Activated T-cell treated with anti-CD3 and anti-CD28 coated beads, Interleukin-2, amount 50 U/mL, for 4 hours (primary cell): ENCODE results near the gene ZNF211. TPM values are rescaled to one million over a fixed set of nuclear protein-coding genes. Genes with fewer than 3 reads are reported as not detected.

Source experiments
- ATAC-seq, 2 donors: fragments of 200-7000 bp; cut with Tn5 transposase; one replicate each; pipeline ENCODE4 v1.10.0; 2021
- DNase-seq: peaks from one replicate; pipeline ENCODE4 v3.0.0-alpha.2; 2020
- H3K27me3 Mint-ChIP-seq: one replicate; pipeline ENCODE4 v1.8.0; 2021; ENCODE audit warnings: low read depth, mixed read lengths
- H3K36me3 Mint-ChIP-seq: one replicate; pipeline ENCODE4 v1.8.0; 2022; ENCODE audit warnings: mixed read lengths; ENCODE audit not compliant: insufficient read depth
- H3K4me1 Mint-ChIP-seq: one replicate; pipeline ENCODE4 v1.8.0; 2021; ENCODE audit warnings: low read depth, mixed read lengths
- H3K4me3 Mint-ChIP-seq: one replicate; pipeline ENCODE4 v1.8.0; 2021; ENCODE audit warnings: mild to moderate bottlenecking, moderate library complexity, mixed read lengths
- H3K9me3 Mint-ChIP-seq: one replicate; pipeline ENCODE4 v1.8.0; 2021; ENCODE audit warnings: mixed read lengths
- total RNA-seq, 3 donors: library from RNA; stranded (reverse); gene quantifications; one replicate each; pipeline ENCODE4 v1.2.1, GENCODE V29; 2021

ZNF211 gene
- 1 to 10 TPM; 4.1 to 4.5 (median 4.4) TPM for total RNA-seq

- H3K36me3 Mint-ChIP-seq, result peaks cover 38% of the 10 kb centered on the region
- H3K27me3 Mint-ChIP-seq, result no peaks in the 10 kb centered on the region
- peak; percentile 80 for DNase-seq
- H3K4me1 Mint-ChIP-seq, result peaks cover 23% of the 10 kb centered on the region
- H3K4me3 Mint-ChIP-seq, result peak within 1 kb of the TSS; percentile 87
- ATAC-seq, result peak; percentile 100
- H3K9me3 Mint-ChIP-seq, result peaks cover 38% of the 10 kb centered on the region
These were observed at the start of gene ZNF211 for GRCh38 chr19:57632987-57633831. Gene ZNF211, plus strand, starts transcription at chr19:57633168. Its CDS starts 179 bp downstream, at chr19:57633347.

GRCh38 chr19:57583521-57584416, 49.2 kb upstream of the ZNF211 start, which contains the start of gene ZIK1:
Gene ZIK1, plus strand, starts transcription at chr19:57584145. Its CDS starts 212 bp downstream, at chr19:57584357.
- peaks cover 20% of the 10 kb centered on the region for H3K4me1 Mint-ChIP-seq
- no peaks in the 10 kb centered on the region for H3K27me3 Mint-ChIP-seq
- peaks cover 41% of the 10 kb centered on the region for H3K36me3 Mint-ChIP-seq
- peaks cover 51% of the 10 kb centered on the region for H3K9me3 Mint-ChIP-seq
- DNase-seq (peak; percentile 82), ATAC-seq (peak; percentile 92)
- peak within 1 kb of the TSS; percentile 95 for H3K4me3 Mint-ChIP-seq

GRCh38 chr19:57587529-57587928, 45.4 kb upstream of the ZNF211 start:
- Mint-ChIP-seq H3K4me3 (no peak overlapping the region), H3K4me1 (peaks cover 17% of the 10 kb centered on the region), H3K27me3 (no peaks in the 10 kb centered on the region), H3K36me3 (peaks cover 72% of the 10 kb centered on the region), H3K9me3 (peaks cover 68% of the 10 kb centered on the region)
- DNase-seq (no peak), ATAC-seq (no peak)

- peaks cover 19% of the 10 kb centered on the region for H3K4me1 Mint-ChIP-seq
- ATAC-seq (no peak), DNase-seq (no peak)
- no peaks in the 10 kb centered on the region for H3K27me3 Mint-ChIP-seq
- peak overlapping the region; percentile 87 for H3K4me3 Mint-ChIP-seq
- peaks cover 23% of the 10 kb centered on the region for H3K9me3 Mint-ChIP-seq
- peaks cover 35% of the 10 kb centered on the region for H3K36me3 Mint-ChIP-seq
These were observed 33.6 kb upstream of the ZNF211 start for GRCh38 chr19:57599377-57599760.

- Mint-ChIP-seq H3K9me3 (peaks cover 28% of the 10 kb centered on the region), H3K4me1 (peaks cover 19% of the 10 kb centered on the region), H3K36me3 (peaks cover 41% of the 10 kb centered on the region), H3K27me3 (no peaks in the 10 kb centered on the region), H3K4me3 (peak within 1 kb of the TSS; percentile 87)
- ATAC-seq (peak; percentile 99), DNase-seq (peak; percentile 79)
These were observed 33.1 kb upstream of the ZNF211 start, which contains the start of gene ZNF530 for GRCh38 chr19:57599761-57600383. Gene ZNF530, plus strand, starts transcription at chr19:57599885. Its CDS starts 4,461 bp downstream, at chr19:57604346.

GRCh38 chr19:57606931-57607330, 26.0 kb upstream of the ZNF211 start:
- DNase-seq, result no peak
- Mint-ChIP-seq H3K9me3 (peaks cover 40% of the 10 kb centered on the region), H3K4me1 (no peaks in the 10 kb centered on the region), H3K27me3 (no peaks in the 10 kb centered on the region), H3K4me3 (no peak overlapping the region), H3K36me3 (peaks cover 57% of the 10 kb centered on the region)
- ATAC-seq, result no peak

GRCh38 chr19:57611113-57611512, 21.9 kb upstream of the ZNF211 start:
- Mint-ChIP-seq H3K9me3 (peaks cover 33% of the 10 kb centered on the region), H3K27me3 (no peaks in the 10 kb centered on the region), H3K4me1 (peaks cover 18% of the 10 kb centered on the region)

GRCh38 chr19:57613941-57614743, 18.8 kb upstream of the ZNF211 start, which contains the start of gene ZNF134:
Gene ZNF134, plus strand, starts transcription at chr19:57614242. Its CDS starts 5,227 bp downstream, at chr19:57619469.
- H3K4me1 Mint-ChIP-seq, result peaks cover 27% of the 10 kb centered on the region
- no peaks in the 10 kb centered on the region for H3K27me3 Mint-ChIP-seq
- peaks cover 45% of the 10 kb centered on the region for H3K9me3 Mint-ChIP-seq
- ATAC-seq, result peak; percentile 100
- peak within 1 kb of the TSS; percentile 92 for H3K4me3 Mint-ChIP-seq
- DNase-seq, result peak; percentile 84
- H3K36me3 Mint-ChIP-seq, result peaks cover 46% of the 10 kb centered on the region

More at GRCh38 chr19:57611113-57611512, 21.9 kb upstream of the ZNF211 start:
- ATAC-seq (no peak), DNase-seq (no peak)
- H3K36me3 Mint-ChIP-seq, result peaks cover 36% of the 10 kb centered on the region
- no peak overlapping the region for H3K4me3 Mint-ChIP-seq

- Mint-ChIP-seq H3K4me3 (peak overlapping the region; percentile 92), H3K4me1 (peaks cover 27% of the 10 kb centered on the region), H3K9me3 (peaks cover 54% of the 10 kb centered on the region), H3K36me3 (peaks cover 58% of the 10 kb centered on the region), H3K27me3 (no peaks in the 10 kb centered on the region)
- DNase-seq (no peak), ATAC-seq (no peak)
These were observed 17.6 kb upstream of the ZNF211 start for GRCh38 chr19:57615346-57615745.

- ATAC-seq (no peak), DNase-seq (no peak)
- Mint-ChIP-seq H3K4me3 (no peak overlapping the region), H3K9me3 (peaks cover 62% of the 10 kb centered on the region), H3K27me3 (no peaks in the 10 kb centered on the region), H3K4me1 (peaks cover 8% of the 10 kb centered on the region), H3K36me3 (peaks cover 82% of the 10 kb centered on the region)
These were observed 12.2 kb upstream of the ZNF211 start for GRCh38 chr19:57620673-57621348.

- DNase-seq (no peak), ATAC-seq (no peak)
- Mint-ChIP-seq H3K4me1 (no peaks in the 10 kb centered on the region), H3K9me3 (peaks cover 57% of the 10 kb centered on the region), H3K27me3 (no peaks in the 10 kb centered on the region), H3K4me3 (no peak overlapping the region), H3K36me3 (peaks cover 61% of the 10 kb centered on the region)
These were observed 9.9 kb upstream of the ZNF211 start for GRCh38 chr19:57623091-57623490.

- Mint-ChIP-seq H3K9me3 (peaks cover 38% of the 10 kb centered on the region), H3K4me1 (peaks cover 23% of the 10 kb centered on the region), H3K36me3 (peaks cover 43% of the 10 kb centered on the region), H3K27me3 (no peaks in the 10 kb centered on the region), H3K4me3 (peak overlapping the region; percentile 87)
- no peak for ATAC-seq
- no peak for DNase-seq
These were observed 814 bp downstream of the ZNF211 start for GRCh38 chr19:57633832-57634131.

- Mint-ChIP-seq H3K9me3 (peaks cover 60% of the 10 kb centered on the region), H3K4me1 (peaks cover 23% of the 10 kb centered on the region), H3K27me3 (no peaks in the 10 kb centered on the region), H3K4me3 (no peak overlapping the region), H3K36me3 (peaks cover 79% of the 10 kb centered on the region)
- ATAC-seq (no peak), DNase-seq (no peak)
These were observed 4.4 kb downstream of the ZNF211 start for GRCh38 chr19:57637379-57637778.
